OCI-M2 (cell line): Measurements from ENCODE around the gene PTPRG.

Source experiments
- DNase-seq: peaks from one replicate; lab custom pipeline; 2025; ENCODE audit not compliant: unreplicated experiment; lab: John Stamatoyannopoulos, UW

PTPRG gene

GRCh38 chr3:62161371-62161770 lies 600.0 kb downstream of the PTPRG start:
- no peak for DNase-seq

- DNase-seq = no peak
Measured at GRCh38 chr3:62164196-62164595, 602.8 kb downstream of the PTPRG start.

GRCh38 chr3:62164746-62165145 lies 603.4 kb downstream of the PTPRG start:
- no peak for DNase-seq

GRCh38 chr3:62167566-62168262 lies 606.3 kb downstream of the PTPRG start:
- no peak for DNase-seq

GRCh38 chr3:62168356-62168755 lies 607.0 kb downstream of the PTPRG start:
- DNase-seq = no peak

- no peak for DNase-seq
Measured at GRCh38 chr3:62169906-62170660, 608.7 kb downstream of the PTPRG start.

GRCh38 chr3:62171789-62172188 lies 610.4 kb downstream of the PTPRG start:
- no peak for DNase-seq

GRCh38 chr3:62172199-62172598 lies 610.8 kb downstream of the PTPRG start:
- no peak for DNase-seq

- DNase-seq = no peak
Measured at GRCh38 chr3:62173939-62174515, 612.7 kb downstream of the PTPRG start.

- DNase-seq = no peak
Measured at GRCh38 chr3:62175161-62175560, 613.8 kb downstream of the PTPRG start.

- no peak for DNase-seq
Measured at GRCh38 chr3:62178032-62178431, 616.7 kb downstream of the PTPRG start.

- no peak for DNase-seq
Measured at GRCh38 chr3:62178739-62179600, 617.6 kb downstream of the PTPRG start.

GRCh38 chr3:62180514-62180913 lies 619.1 kb downstream of the PTPRG start:
- no peak for DNase-seq

GRCh38 chr3:62183087-62183486 lies 621.7 kb downstream of the PTPRG start:
- DNase-seq = no peak

- no peak for DNase-seq
Measured at GRCh38 chr3:62183969-62184368, 622.6 kb downstream of the PTPRG start.

GRCh38 chr3:62184559-62184958 lies 623.2 kb downstream of the PTPRG start:
- DNase-seq = no peak

- DNase-seq = no peak
Measured at GRCh38 chr3:62187022-62187431, 625.7 kb downstream of the PTPRG start.

- no peak for DNase-seq
Measured at GRCh38 chr3:62188681-62189375, 627.5 kb downstream of the PTPRG start.

- no peak for DNase-seq
Measured at GRCh38 chr3:62189376-62189698, 628.0 kb downstream of the PTPRG start.

- no peak for DNase-seq
Measured at GRCh38 chr3:62192891-62193290, 631.5 kb downstream of the PTPRG start.
